NCI-H2029 (cell line): ENCODE results near the gene CXCL17.
A peak's percentile ranks its signal among the peaks of the same experiment; 100 is the strongest.

ENCODE experiments used
- DNase-seq: peaks from one replicate; lab custom pipeline; 2025; lab: John Stamatoyannopoulos, UW

Gene CXCL17

DNA sequence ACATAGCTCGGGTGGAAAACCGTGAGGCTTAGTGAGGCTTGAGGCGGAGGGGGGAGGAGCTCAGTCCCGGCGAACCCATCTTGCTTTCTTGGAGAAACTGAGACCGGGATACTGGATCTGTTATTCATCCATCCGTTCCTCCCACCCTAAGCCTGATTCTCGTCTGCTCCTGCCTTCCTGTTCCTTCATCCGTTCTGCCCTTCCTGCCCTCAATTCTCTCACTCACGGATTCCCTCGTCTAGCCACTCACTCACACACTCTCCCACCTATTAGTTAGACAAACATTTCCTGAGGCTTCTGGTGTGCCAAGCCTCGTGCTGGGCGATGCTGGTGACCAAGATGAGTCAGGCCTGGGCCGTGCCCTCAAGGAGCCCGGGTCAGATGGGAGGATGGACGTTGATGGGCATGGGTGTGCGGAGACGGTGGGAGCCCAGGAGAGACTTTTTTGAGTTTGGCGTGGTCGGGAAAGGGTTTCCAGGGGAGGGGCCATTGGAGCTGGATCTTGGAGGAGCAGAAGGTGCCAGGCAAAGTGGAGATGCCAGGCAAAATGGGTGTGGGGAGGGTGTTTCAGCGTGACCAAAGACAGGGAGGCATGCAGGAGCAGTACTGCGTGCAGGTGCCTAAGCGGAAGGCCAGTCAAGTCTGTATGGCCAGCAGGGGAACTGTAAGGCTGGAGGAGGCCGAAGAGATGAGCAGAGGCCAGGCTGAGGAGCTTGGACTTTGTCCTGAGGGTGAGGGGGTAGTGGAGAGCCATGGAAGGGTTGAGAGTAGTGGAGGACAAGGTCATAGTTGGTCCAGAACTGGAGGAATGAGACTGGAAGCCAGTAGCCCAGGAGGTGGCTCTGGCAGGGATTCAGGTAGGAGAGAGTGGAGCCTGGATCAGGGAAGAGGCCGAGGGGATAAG lies 45.2 kb downstream of the CXCL17 start:
- no peak for DNase-seq

DNA sequence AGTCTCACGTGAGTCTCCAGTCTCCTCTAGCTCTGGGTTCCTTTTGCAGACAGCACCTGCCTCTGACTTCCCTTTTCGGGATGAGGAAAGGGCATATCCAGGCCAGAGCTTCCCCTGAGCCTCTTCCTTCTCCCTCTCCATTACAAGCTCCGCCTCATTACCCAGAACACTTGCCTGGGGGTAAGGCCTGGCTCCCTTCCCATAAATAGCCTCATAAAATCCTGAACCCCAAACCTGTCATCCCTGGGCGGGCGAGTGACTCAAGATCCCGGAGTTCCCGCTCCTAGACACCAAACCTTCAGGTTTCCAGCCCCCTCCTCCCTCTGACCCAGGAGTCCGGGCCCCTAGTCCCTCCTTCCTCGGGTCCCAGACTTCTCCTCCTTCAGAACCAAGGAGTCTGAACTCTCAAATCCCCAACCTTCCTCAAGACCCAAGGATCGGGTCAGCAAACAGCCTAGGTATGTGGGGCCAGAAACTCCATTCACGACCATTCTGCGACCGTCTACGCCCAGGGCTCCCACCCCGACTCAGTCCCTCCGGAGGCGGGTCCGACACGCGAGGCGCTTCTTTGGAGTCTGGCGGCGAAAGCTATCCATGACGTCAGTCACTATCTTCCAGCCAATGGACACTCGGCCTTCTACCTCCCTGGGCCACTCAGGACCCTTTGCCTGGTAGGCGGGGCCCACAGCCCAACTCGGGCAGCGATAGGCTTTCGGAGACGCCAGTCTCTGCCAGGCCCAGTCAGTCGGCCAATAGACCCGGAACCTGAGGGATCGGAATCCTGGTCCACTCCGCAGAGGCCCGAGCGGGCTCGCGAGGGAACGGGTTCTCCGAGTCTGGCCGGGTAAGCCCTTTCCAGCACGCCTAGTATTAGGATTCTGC lies 46.1 kb downstream of the CXCL17 start:
- DNase-seq = peak; percentile 97

GRCh38 chr19:42394751-42395150 lies 48.0 kb downstream of the CXCL17 start:
- DNase-seq = no peak

DNA sequence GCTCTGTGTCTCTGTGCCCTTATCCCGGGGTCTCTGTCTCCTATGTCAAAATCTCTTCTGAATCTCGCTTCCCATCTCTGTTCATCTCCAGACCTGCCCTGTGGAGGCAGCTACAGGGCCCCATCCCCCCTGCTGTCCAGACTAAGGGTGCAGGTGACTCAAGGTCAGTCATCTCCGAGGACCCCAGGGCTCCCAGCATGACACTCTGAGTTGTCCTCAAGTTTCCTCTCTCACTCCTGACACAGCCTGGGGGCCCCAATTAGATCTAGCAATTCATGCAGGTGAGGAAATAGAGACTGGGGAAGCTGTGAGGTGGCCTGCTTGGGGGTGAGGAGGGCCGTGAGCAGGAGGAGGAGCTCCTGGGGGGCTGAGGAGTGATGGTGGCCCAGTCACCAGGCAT lies 50.6 kb downstream of the CXCL17 start:
- no peak for DNase-seq

- DNase-seq = no peak
Observed at GRCh38 chr19:42389899-42390298, 52.8 kb downstream of the CXCL17 start, which contains the start of gene CNFN. CNFN (minus strand) TSS chr19:42390297; CDS start chr19:42389037, 1,260 bp downstream.

GRCh38 chr19:42388851-42389489 lies 53.8 kb downstream of the CXCL17 start:
- no peak for DNase-seq

DNA sequence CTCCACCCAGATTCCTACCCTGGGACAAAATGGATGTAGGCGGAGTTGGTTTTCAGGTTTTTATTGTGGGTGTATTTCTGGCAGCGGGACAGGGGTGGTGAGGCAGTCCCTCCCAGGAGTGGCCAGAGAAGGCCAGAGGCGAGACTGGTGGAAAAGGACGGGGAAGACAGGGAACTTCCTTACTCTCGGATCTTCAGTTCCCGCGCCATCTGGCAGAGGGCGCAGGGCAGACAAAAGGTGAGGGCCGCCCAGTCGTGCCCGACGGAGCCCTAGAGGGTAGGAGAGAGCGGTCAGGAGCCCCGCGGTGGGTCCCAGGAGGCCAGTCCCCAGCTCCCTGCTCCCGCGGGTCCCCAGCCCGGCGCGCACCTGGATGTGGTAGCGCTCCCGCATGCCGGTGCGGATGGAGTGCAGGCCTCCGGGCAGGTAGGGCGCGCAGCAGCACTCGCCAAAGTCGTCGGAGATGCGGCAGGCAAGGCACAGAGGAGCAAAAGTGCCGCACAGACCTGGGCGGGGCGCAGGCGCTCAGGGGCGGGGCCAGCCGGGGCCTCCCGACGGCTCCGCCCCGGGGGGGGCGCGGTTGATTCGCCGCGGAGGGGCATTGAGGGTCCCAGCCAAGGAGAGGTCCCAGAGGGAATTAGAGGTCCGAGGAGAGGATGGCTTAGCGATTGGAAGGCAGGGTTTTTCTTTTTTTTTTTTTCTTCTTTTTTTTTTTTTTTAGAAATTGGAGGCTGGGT lies 55.6 kb downstream of the CXCL17 start:
- peak; percentile 75 for DNase-seq

GRCh38 chr19:42380155-42380554 lies 62.6 kb downstream of the CXCL17 start:
- DNase-seq = no peak
